HCEC 1CT (cell line): ENCODE data around the gene CHMP2A.
A peak's percentile ranks its signal among the peaks of the same experiment; 100 is the strongest.

ENCODE experiments used
- DNase-seq: peaks from one replicate; pipeline ENCODE4 v3.0.0-alpha.2; 2017

CHMP2A gene

DNA sequence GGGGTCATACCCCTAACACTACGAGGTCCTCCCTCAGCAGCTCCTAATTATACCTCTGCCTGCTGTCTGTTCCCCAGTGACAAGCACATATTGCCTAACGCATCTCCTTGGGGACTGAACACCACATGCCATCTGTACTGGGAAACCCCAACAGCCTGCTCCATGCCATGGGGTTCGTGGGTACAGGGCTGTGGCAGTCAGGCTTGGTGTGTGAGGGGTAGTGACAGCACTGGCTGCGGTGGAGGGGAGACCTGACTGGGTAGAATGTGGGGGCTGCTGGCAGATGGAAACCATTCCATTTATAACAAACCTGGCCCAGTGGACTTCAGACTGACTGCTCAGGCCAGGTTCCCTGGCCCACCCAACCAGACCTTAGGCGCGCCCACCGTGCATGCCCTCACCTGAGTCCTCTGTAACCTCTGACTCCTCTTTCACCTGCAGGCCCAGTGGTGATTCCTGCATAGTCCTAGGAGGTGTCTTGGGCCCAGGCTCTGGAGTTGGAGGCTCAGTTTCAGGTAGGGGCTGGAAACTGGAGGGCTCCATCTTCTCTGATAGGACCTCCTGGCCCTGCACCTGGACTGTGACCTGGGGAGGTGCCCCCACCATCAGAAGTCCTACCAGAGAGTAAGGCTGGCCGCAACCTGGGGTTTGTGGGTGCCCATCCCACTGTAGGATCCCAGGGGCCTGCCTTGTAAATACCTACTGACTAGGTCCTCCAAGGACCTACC, 15.2 kb upstream of the CHMP2A start:
- DNase-seq, result no peak

DNA sequence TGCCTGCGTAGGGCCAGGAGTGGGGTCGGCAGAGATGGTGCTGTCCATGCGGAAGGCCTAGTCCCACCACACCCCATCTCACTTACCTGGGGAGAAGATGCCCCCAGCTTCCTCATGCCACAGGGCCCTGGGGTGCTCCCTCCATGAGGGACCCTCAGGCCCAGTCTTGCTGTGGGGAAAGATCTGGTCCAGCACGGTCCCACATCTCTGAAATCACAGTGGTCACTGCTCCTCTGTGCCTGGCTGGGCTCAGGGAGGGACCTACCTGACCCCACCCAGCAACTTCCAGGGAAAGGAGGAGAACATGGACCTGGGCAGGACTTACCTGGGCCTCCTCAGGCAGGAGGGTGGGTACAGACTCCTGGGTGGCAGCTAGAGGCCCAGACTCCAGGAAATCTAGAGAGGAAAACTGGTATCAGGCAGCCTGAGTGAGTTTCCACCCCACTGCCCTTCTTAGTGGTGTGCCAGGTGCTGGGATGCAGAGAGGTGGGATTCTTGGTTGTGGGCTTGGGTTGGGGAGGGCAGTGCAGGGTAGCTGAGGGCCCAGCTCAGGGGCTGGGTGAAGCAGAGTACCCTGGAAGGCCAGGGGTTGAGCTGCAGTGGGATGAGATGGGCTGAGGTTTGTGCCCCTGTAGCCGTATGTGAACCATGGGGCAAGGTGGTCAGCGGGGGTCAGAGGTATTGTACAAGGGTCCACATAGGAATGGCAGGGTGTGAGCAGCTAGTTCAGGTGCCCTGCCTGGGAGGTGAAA, 14.5 kb upstream of the CHMP2A start:
- DNase-seq, result no peak

DNA sequence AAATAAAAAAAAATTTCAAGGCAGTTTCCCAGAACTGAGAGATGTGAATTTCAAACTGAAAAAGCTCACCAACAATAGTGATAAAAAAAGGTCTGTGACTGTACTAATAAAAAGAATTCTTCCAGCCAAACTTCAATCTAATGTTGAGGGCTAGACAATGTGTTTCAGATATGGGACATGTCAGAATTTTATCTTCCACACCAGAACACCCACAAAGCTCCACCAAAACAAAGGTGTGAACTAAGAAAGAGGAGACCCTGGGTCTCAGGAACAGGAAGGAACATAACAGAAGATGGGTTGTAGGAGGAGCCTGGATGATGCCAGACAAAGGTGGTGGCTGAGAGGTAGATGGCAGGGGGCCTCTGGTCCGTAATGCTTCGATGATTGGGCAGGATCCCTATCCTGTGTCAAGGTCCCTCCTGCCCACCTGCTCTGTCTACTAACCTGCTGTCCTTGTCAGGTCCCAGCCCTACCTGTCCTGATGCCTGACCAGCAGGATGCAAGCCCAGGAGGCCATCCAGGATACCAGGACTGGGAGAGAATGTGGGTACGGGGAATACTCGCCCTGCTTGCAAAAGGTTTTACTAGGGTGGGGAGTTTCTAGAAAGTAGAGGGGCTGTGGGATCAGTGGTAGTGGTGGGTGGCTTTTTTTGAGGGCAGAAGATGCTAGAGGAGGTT, 13.7 kb upstream of the CHMP2A start:
- DNase-seq, result no peak

DNA sequence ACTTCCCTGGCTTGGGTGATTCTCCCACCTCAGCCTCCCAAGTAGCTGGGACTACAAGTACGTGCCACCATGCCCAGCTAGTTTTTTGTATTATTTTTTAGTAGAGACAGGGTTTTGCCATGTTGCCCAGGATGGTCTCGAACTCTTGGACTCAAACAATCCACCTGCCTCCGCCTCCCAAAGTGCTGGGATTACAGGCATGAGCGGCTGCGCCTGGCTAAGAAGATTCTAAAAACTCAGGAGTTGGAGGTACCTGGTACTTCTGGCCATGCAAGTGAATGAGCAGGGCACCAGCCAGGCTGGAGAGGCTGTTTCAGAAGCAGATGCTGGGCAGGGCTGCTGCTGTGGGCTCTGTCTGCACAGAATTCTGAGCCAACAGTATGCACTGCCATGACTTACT, 12.1 kb upstream of the CHMP2A start:
- no peak for DNase-seq

DNA sequence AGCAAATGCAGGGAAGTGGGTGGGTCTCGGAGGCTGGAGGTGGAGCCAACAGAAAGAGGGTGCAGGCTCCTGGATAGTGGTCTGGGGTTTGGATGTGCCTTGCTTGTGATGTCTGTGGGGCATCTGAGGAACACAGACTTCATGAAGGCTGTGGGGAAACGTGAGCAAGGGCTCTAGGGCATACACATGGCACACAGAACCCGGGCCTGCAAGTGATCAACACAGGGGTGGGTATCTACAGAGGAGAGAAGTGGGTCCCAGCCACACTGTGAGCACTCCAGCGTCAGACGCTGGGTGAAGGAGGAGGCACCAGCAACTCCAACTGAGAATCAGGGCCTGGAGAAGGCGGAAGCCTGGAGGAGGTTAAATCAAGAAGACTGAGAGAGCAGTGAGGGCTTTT, 8.9 kb upstream of the CHMP2A start:
- no peak for DNase-seq

DNA sequence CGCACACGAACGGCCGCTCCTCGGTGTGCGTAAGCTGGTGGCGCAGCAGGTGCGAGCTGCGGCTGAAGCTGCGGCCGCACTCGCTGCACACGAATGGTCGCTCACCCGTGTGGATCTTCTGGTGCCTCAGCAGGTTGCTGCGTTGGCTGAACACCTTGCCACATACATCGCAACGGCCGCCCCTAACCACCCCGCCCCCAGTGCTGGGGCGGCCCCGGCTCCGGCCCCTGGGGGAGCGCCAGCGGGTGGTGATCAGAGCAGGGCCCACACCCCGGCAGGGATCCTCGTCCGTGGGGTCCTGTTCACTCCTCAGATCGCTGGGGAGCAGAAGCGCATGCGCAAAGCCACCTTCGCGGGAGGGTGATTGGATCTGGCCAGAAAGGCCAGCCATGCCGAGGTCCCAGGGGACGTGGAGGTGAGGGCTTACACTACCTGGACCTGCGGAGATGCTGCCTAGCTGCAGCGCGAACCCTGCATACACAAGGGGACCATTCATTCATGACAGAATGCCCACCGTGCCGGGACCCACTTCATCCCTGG, 8.2 kb upstream of the CHMP2A start:
- no peak for DNase-seq

DNA sequence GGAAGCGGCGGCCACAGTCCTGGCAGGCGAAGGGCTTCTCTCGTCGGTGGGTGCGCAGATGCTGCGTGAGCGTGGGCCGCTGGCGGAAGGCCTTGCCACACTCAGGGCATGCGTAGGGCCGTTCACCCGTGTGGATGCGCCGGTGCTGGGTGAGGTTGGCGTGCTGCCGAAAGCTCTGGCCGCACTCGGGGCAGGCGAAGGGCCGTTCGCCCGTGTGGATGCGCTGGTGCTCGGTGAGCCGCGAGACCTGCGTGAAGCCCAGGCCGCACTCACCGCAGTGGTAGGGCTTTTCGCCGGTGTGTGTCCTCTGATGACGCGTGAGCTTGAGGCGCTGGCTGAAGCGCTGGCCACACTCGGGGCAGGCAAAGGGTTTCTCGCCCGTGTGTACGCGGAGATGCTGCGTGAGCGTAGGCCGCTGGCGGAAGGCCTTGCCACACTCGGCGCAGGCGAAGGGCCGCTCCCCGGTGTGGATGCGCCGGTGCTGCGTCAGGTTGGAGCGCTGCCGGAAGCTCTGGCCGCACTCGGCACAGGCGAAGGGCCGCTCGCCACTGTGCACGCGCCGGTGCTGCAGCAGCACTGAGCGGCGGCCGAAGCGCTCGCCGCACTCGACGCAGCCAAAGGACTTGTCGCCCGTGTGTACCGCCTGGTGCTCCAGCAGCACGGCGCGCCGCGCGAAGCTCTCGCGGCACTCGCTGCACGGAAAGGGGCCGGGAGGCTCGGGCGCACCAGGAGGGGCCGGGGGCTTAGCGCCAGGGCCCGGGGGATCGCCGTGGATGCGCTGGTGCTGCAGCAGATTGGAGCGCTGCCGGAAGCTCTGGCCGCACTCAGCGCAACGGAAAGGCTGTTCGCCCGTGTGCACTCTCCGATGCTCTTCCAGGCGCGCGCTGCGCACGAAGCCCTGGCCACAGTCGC, 7.5 kb upstream of the CHMP2A start:
- no peak for DNase-seq

DNA sequence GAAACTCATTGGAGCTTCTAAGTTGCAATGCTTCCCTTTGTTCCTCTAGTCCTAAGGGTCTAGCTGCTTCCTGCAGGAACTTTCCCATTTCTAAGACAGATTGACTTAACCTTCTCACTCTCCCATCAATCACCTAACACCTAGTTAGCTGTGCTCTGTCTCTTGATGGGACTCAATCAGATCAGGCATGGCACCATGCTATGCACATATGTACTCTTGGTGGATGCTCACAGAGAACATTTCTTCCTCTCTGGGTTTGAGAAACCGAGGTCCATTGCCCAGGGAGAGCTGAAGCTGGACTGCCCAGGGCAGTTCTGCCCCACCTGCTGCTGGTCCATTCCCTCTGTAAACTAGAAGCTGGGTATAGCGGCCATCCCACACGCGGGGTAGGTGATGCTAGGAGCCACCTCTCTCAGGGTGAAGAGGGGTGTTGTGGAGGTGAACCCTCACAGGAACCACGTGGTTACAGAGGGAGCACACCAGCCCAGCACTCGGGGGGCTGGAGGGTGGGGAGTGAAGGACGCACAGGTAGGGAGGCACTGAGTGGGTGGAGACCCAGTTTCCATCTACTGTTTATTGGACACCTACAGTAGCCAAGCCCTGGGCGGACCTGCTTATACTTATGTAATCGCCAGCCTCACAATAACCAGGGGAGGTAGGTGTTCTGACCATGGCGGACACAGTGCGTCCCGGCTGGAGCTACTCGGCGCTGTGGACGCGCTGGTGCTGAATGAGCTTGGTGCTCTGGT, 6.6 kb upstream of the CHMP2A start:
- no peak for DNase-seq

DNA sequence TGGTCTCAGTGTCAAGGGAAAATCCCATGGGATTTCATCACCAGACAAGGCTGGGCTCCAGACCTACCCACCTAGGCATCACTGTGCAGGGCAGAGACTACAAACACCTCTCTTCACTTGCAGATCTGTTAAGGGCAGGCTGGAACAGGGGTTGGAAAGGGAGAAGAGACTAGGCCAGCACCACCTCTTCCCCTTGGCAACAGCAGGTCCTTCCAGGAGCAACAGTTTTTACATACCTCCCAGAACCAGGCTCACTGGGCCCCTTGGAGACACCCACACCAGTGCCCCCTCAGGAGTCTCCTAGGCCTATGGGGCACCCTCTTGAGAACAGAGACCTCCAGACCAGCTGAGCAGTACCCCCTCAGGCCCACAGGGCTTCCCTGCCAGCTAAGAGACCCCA, 6.0 kb upstream of the CHMP2A start:
- no peak for DNase-seq

DNA sequence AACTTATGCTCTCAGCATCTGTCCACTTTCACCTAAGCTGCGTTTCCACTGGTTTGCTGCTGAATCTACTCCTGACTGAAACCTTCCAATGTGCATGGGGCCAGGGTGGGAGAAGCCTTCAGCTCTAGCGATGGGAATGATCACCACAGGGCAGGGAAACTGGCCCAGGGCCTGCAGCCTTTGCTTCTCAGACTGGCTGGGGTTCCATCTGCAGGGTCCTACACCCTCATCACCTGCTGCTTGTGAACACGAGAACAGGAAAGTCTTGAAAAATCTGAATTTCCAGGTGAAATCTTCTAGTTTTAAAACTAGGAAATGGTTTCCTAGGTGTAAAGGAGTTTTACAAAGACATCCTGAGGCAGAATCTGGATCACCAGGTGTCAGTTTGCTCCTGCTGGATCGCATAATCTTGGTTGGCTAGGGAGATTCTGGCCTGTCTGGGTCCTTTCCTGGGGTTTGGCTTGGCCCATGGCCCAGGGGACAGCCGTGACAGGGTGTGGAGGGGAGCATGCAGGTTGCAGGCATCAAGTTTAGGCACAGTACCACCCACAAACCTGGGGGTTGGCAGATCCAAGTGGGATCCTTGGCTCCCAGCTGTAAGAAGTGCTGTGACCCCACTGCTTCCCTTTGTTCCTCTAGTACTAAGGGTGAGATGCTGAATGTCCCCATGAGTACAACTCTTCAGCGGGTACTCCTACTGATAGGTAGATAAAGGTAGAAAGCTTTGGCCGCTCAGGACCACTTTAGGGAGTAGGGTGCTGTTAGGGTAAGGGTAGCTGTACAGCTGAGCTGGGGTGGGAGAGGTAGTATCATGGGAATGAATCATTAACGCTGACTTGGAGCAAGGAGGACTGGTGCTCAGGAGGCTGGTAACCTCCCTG, 5.3 kb upstream of the CHMP2A start:
- no peak for DNase-seq

DNA sequence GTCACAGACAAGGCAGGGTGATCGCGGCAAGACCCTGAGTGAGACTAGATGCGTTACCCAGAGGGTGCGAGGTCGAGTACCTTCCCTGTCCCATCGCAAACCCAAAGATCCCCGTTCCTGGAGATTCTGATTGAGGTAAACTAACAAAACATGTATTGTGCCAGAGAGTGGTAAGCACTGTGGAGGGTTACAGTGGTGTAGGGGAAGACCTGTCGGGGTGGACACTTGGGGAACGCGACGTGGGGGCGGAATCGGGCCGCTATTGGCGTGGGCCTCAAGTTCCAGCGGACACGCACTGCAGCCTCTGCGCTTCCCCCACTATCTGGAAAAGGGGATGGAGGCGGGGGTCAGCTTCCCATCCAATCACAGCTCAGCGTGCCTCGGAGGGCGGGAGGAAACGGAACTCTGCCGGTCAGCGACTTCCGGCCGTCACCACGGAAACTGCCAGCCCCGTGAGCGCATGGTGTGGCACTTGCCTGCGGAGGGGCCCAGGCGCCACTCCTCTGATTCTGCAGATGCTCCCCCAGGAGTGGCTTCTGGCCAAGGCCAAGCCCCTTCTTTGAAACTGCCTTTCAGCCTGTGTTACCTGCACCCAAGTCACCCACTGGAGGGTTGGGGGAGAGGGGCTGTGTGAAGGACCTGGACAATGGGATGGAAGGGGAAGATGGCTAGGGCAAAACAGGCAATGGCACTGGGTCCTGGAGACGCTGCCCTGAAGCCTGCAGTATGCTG, 4.5 kb upstream of the CHMP2A start:
- DNase-seq, result peak; percentile 92

DNA sequence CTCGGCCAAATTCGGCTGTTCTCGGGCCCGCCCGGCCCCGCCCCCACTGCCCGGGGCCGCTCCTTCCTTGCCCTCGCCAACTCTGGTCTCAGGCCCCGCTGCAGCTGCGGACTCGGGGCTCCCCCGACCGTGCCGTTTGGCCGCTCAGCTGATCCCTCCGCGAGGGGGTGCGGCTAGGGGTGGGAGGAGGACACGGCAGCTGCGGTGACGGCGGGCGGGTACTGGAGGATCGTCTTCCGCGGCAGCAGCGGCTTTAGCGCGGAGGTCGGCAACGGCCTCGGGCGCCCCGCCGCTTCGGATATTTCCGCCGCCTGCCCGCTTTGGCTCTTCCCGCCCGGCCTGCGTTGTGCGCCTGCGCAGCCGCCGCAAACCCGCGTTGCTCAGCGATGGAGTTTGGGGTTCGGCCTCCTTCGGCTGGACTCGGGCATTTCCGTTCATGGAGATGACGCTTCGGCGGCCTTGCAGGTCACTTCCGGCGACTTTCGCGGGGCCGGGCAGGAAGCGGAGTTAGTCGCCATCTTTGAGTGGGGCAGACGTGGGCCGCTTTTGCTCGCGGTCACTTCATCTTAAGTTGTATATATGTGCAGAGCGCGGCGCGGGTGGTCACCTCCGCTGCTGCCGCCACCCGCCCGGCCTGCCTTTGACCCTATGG, 3.8 kb upstream of the CHMP2A start:
- DNase-seq, result peak; percentile 97

DNA sequence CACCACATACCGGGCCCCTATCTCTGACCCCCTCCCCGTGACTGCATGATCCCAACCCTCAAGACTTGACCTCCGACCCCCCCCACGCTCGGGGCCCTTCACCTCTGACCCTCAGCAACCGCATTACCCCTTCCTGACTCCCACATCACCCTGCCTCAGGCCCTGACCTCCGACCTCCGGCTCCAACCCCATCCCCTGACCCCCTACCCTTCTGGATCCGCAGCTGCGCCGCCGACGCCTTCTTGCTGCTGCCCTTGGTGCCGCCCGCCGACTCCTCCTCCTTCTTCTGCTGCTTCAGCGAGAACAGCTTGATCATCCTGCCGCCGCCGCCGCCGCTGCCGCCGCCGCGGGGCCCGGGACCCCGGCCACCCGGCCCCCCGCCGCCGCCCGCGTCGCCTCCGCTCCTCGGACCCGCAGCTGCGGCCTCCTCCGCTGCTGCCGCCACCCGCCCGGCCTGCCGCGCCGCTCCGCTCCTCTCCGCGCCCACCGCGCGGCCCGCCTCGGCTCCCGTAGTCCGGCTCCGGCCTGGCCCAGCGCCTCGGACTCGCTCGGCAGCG, 3.2 kb upstream of the CHMP2A start, which contains the start of gene UBE2M:
UBE2M (minus strand) TSS at position 546 of the 557 bp plus-strand sequence; CDS start at position 316, 230 bp downstream.
- peak; percentile 28 for DNase-seq

DNA sequence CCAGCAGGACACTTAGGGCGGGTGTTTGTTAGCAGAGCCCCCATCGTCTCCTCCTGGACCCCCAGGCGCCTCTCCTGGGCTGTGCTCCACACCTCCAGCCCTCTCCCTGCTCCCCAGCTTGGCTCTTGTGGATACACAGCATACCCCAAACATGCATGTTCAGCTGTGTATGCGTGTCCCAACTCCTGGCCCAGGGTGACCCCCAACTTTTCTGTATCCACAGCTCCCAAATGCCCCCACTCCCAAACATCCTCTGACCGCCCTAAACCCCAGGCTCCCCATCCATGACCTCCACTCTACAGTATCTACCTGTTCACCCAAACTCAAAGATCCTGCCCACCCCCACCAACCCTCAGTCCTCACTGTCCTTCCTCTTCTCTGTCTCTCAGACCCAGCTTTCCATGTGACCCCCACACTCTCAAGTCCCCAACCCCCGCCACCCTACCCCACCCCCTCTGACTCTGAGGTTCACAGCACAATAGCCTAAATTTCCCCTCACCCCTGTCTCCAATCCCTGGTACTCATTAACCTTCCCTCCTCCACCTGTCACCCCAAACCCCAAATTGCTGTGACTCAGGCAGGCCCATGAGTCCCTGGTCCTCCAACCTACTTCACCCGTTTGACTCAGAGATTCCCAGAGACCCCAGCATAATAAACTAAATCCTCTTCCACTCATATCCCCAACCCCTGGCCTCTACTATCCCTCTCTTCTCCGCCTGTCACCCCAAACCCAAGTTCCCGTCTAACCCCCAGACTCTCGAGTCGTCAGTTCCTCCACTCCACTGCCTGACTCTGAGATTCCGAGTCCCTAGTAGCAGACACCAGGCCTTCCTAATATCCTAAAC, 2.5 kb upstream of the CHMP2A start:
- DNase-seq, result no peak

DNA sequence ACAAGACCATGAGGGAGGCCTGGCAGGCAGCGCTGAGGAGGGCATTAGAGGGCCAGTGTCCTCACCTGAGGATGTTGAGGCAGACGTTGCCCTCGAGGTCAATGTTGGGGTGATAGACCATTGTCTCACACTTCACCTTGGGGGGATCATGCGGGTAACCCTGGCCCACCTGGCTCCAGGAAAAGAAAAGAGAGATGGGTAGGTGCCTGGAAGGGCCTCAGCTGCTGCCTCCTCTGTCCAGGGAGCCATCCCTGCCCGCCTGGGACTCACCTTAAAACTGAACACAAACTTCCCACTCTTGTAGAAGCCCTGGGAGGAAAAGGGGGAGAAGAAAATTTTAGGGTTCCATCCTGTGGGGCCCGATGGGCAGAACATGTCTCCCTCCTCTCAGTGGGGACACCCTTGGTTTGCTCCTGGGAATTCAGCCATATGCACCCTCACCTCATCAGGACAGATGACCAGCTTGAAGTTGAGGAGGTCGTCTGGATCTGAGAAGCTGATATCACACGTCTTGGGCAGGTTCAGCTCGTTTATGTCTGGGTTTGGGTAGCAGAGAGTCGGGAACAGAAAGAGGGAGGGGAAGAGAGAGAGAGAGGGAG, 1.8 kb upstream of the CHMP2A start:
- DNase-seq, result no peak

DNA sequence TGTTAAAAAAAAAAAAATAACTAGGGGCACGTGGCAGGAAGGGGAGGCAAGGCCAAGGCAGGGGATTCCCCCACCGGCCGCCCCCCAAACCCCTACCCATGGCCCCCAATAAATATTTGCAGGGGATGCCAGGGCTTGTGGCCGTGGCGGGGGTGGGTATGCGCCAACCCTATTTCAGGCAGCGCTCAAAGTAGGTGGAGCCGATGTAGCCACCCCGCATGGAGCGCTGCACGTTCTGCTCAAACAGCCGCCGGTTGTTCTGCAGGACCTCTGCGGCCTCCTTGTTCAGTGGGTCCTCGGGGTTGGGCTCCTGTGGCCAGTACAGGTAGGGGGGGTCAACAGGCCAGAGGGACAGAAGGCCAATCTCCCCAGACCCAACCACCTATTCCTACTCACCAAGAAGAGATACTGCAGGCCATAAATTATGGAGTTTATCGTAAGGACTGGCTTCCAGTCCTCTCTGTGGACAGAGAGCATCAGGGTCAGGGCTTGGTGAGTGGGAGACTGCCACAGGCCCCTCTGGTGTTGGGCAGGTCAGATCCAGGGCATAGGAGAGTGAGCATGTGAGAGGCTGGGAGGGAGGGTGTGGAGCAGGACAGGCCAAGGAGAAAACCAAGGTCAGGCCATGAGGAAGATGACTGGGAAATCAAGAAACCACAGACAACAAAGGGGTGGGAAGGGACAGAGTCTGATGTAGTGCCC, 1.2 kb upstream of the CHMP2A start:
- DNase-seq, result no peak

DNA sequence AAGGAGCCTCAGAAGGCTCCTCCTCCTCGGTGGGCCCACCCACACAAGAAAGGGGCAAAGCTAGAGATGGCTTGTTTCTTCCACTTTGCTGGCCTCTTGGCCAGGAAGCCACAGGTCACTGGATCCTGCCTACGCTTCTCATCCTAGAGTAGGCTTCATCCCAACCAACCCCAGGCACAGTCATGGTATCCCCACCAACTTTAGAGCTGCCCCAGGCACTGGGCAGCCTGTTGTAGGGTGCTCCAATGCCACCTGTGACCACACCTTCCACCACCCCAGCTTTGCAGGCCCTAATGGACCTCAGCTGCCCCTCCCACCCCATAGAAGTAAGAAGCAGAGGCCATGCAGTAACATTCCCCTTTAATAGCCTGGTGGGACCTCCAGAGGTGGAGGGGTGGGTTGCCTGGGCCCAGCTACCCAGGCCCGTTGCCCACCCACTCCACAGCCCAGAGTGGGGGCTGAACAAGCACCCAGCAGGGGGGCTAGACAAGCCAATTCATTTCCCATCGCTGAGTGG, 522 bp upstream of the CHMP2A start:
- DNase-seq, result no peak
